Coronary artery (tissue), 2 donors: ENCODE results near the gene SPATS2L.

Experiments used
- DNase-seq: peaks from one replicate; pipeline ENCODE4 v3.0.0-alpha.2; 2017; ENCODE audit warnings: low spot score
- H3K27ac ChIP-seq, 2 donors: fragments of 200-600 bp; sonication (generic); one replicate each; pipeline ENCODE4 v1.5.1; 2016 to 2019
- H3K4me3 ChIP-seq: fragments of 200-600 bp; sonication (generic); 2 replicates; pipeline ENCODE4 v1.5.1; 2016; ENCODE audit warnings: mild to moderate bottlenecking, moderate library complexity
- CTCF ChIP-seq: fragments of 200-600 bp; sonication (generic); IDR thresholded peaks from one replicate; pipeline ENCODE4 v1.5.1; 2019; ENCODE audit warnings: antibody characterized with exemption

The SPATS2L gene

GRCh38 chr2:200435379-200435778 lies 128.9 kb downstream of the SPATS2L start:
- no peak for TF ChIP-seq CTCF
- Histone ChIP-seq H3K27ac (no peak overlapping the region), H3K4me3 (no peak overlapping the region)
- DNase-seq = no peak

GRCh38 chr2:200438251-200438650 lies 131.8 kb downstream of the SPATS2L start:
- Histone ChIP-seq H3K4me3 (no peak overlapping the region), H3K27ac (no peak overlapping the region)
- no peak for DNase-seq
- TF ChIP-seq CTCF = no peak

- no peak for TF ChIP-seq CTCF
- no peak overlapping the region for H3K4me3 ChIP-seq
- H3K27ac ChIP-seq = no peak overlapping the region
- no peak for DNase-seq
These were observed 132.4 kb downstream of the SPATS2L start for GRCh38 chr2:200438846-200439245.

GRCh38 chr2:200439981-200440380 lies 133.5 kb downstream of the SPATS2L start:
- DNase-seq = no peak
- Histone ChIP-seq H3K4me3 (no peak overlapping the region), H3K27ac (no peak overlapping the region)
- no peak for TF ChIP-seq CTCF

- DNase-seq = no peak
- no peak overlapping the region for H3K27ac ChIP-seq
- TF ChIP-seq CTCF = no peak
- H3K4me3 ChIP-seq = no peak overlapping the region
These were observed 136.0 kb downstream of the SPATS2L start for GRCh38 chr2:200442471-200442870.

GRCh38 chr2:200443376-200443775 lies 136.9 kb downstream of the SPATS2L start:
- DNase-seq = no peak
- Histone ChIP-seq H3K27ac (no peak overlapping the region), H3K4me3 (no peak overlapping the region)
- TF ChIP-seq CTCF = no peak

GRCh38 chr2:200443916-200444315 lies 137.4 kb downstream of the SPATS2L start:
- DNase-seq = no peak
- H3K27ac ChIP-seq = no peak overlapping the region
- TF ChIP-seq CTCF = no peak

More at GRCh38 chr2:200443916-200444315, 137.4 kb downstream of the SPATS2L start:
- H3K4me3 ChIP-seq = no peak overlapping the region
